GM10248 (cell line): Measurements from ENCODE around the gene MYCL.

Experiments
- CTCF ChIA-PET: fragments of 300-600 bp; sonication (Branson Sonifier 250); formaldehyde crosslinking; extraction: SDS; loops from one replicate; lab custom pipeline; 2021; ENCODE audit warnings: antibody characterized with exemption; lab: Yijun Ruan, JAX
- POLR2A ChIA-PET: fragments of 350-650 bp; sonication (Branson Sonifier 250); formaldehyde crosslinking; extraction: SDS; loops from one replicate; lab custom pipeline; 2020; ENCODE audit warnings: antibody characterized with exemption; lab: Yijun Ruan, JAX
- DNase-seq: peaks from one replicate; pipeline ENCODE4 v3.0.0; 2012; ENCODE audit errors: extremely low spot score
- TF ChIP-seq, protein P1 (sequence below): IDR thresholded peaks from 2 replicates; pipeline ENCODE4 v1.5.1; 2012; ENCODE audit warnings: mild to moderate bottlenecking, low read depth; ENCODE audit errors: extremely low read depth, missing control alignments, control extremely low read depth

The MYCL gene

DNA sequence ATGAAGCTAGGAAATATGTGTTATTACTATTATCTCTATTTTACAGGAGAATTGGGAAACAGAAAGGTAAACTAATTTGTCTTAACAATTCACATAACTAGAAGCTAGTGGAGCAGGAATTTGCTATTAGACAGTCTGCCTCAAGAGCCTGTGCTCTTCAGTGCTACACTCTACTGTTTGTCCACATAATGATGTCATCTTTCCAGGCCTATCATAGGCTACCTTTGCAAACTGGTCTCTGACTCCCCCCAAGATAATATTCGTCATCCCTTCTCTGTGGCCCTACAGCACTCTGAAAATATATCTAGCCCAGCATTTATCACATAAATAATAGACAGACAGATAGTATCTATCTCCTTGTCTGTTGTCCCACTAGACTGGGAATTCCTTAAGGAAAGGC, 52.5 kb downstream of the MYCL start:
- TF ChIP-seq, protein P1, sequence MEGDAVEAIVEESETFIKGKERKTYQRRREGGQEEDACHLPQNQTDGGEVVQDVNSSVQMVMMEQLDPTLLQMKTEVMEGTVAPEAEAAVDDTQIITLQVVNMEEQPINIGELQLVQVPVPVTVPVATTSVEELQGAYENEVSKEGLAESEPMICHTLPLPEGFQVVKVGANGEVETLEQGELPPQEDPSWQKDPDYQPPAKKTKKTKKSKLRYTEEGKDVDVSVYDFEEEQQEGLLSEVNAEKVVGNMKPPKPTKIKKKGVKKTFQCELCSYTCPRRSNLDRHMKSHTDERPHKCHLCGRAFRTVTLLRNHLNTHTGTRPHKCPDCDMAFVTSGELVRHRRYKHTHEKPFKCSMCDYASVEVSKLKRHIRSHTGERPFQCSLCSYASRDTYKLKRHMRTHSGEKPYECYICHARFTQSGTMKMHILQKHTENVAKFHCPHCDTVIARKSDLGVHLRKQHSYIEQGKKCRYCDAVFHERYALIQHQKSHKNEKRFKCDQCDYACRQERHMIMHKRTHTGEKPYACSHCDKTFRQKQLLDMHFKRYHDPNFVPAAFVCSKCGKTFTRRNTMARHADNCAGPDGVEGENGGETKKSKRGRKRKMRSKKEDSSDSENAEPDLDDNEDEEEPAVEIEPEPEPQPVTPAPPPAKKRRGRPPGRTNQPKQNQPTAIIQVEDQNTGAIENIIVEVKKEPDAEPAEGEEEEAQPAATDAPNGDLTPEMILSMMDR = no peak
- ChIA-PET POLR2A (no interaction called here), CTCF (interaction anchor here (1.6 to 2.1 kb wide), 4 partner anchors 11 to 70 kb away, joined by 5 to 7 read pairs (median 6); no protein-coding TSS in a partner anchor)
- DNase-seq = no peak

DNA sequence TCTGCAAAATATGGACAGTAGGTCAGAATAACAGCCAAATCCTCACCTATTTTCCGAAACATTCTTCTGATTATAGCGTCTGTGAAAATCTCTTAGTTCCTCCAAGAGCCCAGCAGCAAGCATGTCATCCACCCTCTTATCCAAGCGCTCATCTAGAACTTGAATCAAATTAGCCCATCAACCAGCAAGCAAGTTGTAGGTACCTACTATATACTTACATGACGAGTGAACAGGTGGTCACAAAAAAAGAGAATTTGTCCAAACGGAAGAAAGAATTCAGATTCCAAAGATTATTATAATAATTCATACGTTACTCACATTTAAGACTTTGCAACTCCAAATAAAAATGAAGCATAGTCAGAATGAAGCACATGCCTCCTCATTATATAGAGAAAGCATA, 53.8 kb downstream of the MYCL start:
- TF ChIP-seq, protein P1 = no peak
- ChIA-PET CTCF (no interaction called here), POLR2A (no interaction called here)
- DNase-seq = no peak

DNA sequence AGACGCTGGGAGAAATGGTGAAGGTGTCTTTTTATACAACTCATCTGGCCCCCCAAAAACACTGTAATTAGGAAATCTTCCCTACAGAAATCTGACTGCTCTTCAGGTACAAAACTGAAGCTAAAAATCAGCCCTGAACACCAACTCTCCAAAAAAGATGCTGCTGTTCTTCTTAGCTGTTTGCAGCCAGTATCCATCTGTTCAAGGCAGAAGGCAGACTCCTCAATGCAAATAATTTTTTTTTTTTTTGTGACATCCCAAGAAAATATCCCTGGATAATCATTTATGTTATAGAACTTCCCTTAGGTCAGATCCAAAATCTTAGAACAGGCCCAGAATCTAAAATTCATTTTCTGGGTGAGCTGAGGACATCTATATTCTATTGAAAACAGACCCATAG, 54.9 kb downstream of the MYCL start:
- TF ChIP-seq, protein P1 = no peak

DNA sequence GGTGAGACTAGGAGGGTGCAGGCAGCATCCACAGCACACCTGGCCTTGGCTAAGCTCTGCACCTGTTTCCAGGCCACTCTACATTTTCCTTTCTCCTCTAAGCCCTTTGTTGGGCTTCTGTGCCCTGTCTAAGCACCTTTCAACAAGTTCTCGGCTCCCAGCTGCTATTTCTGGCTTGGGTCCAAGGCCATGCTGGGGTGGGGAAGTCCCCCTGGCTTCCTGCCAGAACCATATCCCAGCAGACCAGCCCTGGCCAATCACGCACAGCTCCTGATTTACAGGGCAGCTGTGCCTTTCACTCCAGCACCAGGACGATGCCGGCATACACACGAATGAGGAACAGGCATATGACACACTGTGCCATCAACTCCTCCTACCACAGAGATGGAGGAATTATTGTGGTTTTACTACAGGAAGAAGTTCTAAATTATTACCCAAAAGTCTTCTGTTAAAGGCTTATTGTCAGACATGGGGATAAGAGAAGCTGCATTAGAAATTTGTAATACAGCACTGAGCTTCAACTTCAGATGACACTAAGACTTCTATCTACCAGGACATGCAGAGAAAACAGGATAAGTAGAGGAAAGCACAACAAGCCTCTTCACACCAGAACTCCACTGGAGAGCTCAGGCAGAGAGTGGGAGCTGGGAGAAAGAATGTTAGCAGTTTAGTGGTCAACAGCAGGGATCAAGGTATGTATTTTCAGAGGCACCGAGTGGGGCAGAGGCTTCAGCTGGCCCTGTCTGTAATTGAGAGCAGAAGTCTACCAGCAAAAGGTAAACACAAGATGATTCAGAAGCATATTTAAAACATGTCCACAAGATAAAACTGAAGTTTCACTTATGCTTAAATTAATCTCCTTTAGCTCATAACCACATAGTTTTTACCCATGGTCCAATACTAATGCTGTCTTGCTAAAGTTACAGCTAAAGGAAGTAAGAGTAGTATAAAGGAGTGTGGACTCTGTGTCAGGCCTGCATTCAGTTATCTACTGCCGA, 55.8 kb downstream of the MYCL start:
- CTCF ChIA-PET = interaction anchor here (0.6 to 2.6 kb wide), 18 partner anchors 9 to 186 kb away, joined by 3 to 12 read pairs (median 6); partner anchors contain the start of gene MYCL
- DNase-seq = peak; percentile 45
- POLR2A ChIA-PET = interaction anchor here (0.6 to 0.9 kb wide), 3 partner anchors 25 to 126 kb away, joined by 3 to 5 read pairs (median 3); no protein-coding TSS in a partner anchor
- TF ChIP-seq, protein P1 = no peak

More for the DNA sequence above, 54.9 kb downstream of the MYCL start:
- ChIA-PET CTCF (interaction anchor here (1.1 to 2.6 kb wide), 10 partner anchors 8 to 185 kb away, joined by 3 to 10 read pairs (median 8); partner anchors contain the start of gene MYCL), POLR2A (interaction anchor here (0.7 kb wide), 1 partner anchor 61 kb away, joined by 3 read pairs; no protein-coding TSS in a partner anchor)
- no peak for DNase-seq
